Right lobe of liver (tissue), 6 donors: Measurements from ENCODE around the gene FBXO39. TPM values are rescaled to one million over a fixed set of nuclear protein-coding genes. Genes with fewer than 3 reads are reported as not detected.
"Not testable (repeated sequence)": the region's sequence is repeated elsewhere in the genome, so short reads cannot be mapped to it uniquely, and the experiment has no call there.

Experiments
- ATAC-seq, 4 donors: fragments of 200-7000 bp; cut with Tn5 transposase; one replicate each; pipeline ENCODE4 v1.9.1; 2020; ENCODE audit warnings: mild to moderate bottlenecking in 4 of 4, moderate library complexity in 4 of 4
- DNase-seq, 3 donors: peaks; one replicate each; pipeline ENCODE4 v3.0.0-alpha.2; 2020
- H3K27ac ChIP-seq, 3 donors: fragments of 200-600 bp; one replicate each; pipeline ENCODE4 v1.8.0; 2022
- H3K27me3 ChIP-seq, 2 donors: fragments of 200-600 bp; one replicate each; pipeline ENCODE4 v1.8.0; 2022
- H3K36me3 ChIP-seq, 4 donors: fragments of 200-600 bp; sonication (generic) in 1 of 4; one replicate each; pipeline versions ENCODE4 v1.5.1 to v1.8.0; 2017 to 2022; ENCODE audit warnings: control low read depth in 1 of 4
- H3K4me1 ChIP-seq, 4 donors: fragments of 200-600 bp; sonication (generic) in 1 of 4; one replicate each; pipeline versions ENCODE4 v1.5.1 to v1.8.0; 2017 to 2022; ENCODE audit warnings: control low read depth in 1 of 4
- H3K4me3 ChIP-seq, 3 donors: fragments of 200-600 bp; one replicate each; pipeline ENCODE4 v1.8.0; 2022
- H3K9me3 ChIP-seq, 4 donors: fragments of 200-600 bp; sonication (generic) in 1 of 4; one replicate each; pipeline versions ENCODE4 v1.5.1 to v1.8.0; 2017 to 2022; ENCODE audit warnings: control low read depth in 1 of 4
- CTCF ChIP-seq, 4 donors: fragments of 200-600 bp in 3 of 4; fragments of 450-650 bp in 1 of 4; IDR thresholded peaks; one replicate each; pipeline versions ENCODE4 v1.5.1 to v1.8.0; 2016 to 2022; ENCODE audit warnings: antibody characterized with exemption in 4 of 4, mild to moderate bottlenecking in 2 of 4
- POLR2A ChIP-seq: fragments of 450-650 bp; IDR thresholded peaks from one replicate; pipeline ENCODE4 v1.6.1; 2017; ENCODE audit warnings: antibody characterized with exemption, mild to moderate bottlenecking
- WGBS: methylation state at CpG from one replicate; pipeline ENCODE4 v1.1.6; 2018; ENCODE audit warnings: low coverage, low lambda C conversion rate; ENCODE audit not compliant: insufficient coverage; ENCODE audit errors: missing lambda C conversion rate; 5-methylcytosine and 5-hydroxymethylcytosine counted together
- intact Hi-C, 2 donors: fragments of 100-400 bp; cut with DNase I; formaldehyde crosslinking; loops; one replicate each; pipeline versions ENCODE4 v1.11.2 to v1.14.1; 2022
- total RNA-seq, 6 experiments: library from RNA; depleted of rRNA in 2 of 6; stranded (reverse); fragments of >200 nt in 2 of 6; fragmentation: NEBNext Ultra II Directional in 3 of 6; extraction: Animal tissue kit (Norgen Biotek cat#: 25700) in 3 of 6; gene quantifications; one replicate each; pipeline versions ENCODE4 v1.1.0 to v1.2.4, GENCODE V29; 2016 to 2023
- donor health status: DM: no; HTN: yes; CAD: no.
- donor health status: DM: no; HTN: no; CAD: no.
- donor health status: DM: no; HTN: no; CAD: no.
- donor health status: DM: no; HTN: yes; CAD: no.
- donor health status: DM: no; HTN: yes; CAD: no.

The FBXO39 gene
- total RNA-seq, 6 experiments from 2014 or later = 0.33 to 1.2 (median 0.49) TPM; not detected in 1

GRCh38 chr17:6812295-6812694, 36.3 kb downstream of the FBXO39 start:
- TF ChIP-seq CTCF (IDR thresholded peaks at IDR 0.05) (no peak), POLR2A (no peak)
- intact Hi-C loops = no loop called here
- 56% methylated on average over 7 of the region's 9 CpGs for WGBS
- no peaks in the 10 kb centered on the region for H3K9me3 ChIP-seq
- no peak for DNase-seq
- no peak overlapping the region for H3K4me3 ChIP-seq
- H3K4me1 ChIP-seq = no peaks in the 10 kb centered on the region
- no peaks in the 10 kb centered on the region for H3K27me3 ChIP-seq
- ATAC-seq = no peak
- H3K36me3 ChIP-seq = no peaks in the 10 kb centered on the region
- no peak overlapping the region for H3K27ac ChIP-seq

- DNase-seq = no peak
- 80% methylated on average over 5 of the region's 10 CpGs for WGBS
- TF ChIP-seq POLR2A (no peak), CTCF (IDR thresholded peaks at IDR 0.05) (no peak)
- Histone ChIP-seq H3K4me3 (no peak overlapping the region), H3K9me3 (no peaks in the 10 kb centered on the region), H3K27ac (no peak overlapping the region), H3K36me3 (no peaks in the 10 kb centered on the region), H3K27me3 (no peaks in the 10 kb centered on the region), H3K4me1 (no peaks in the 10 kb centered on the region)
- no peak for ATAC-seq
- intact Hi-C loops = no loop called here
Observed at GRCh38 chr17:6815775-6816174, 39.8 kb downstream of the FBXO39 start.

GRCh38 chr17:6816368-6816767, 40.4 kb downstream of the FBXO39 start:
- H3K27ac ChIP-seq, H3K4me1 ChIP-seq, H3K4me3 ChIP-seq, intact Hi-C loops, H3K27me3 ChIP-seq, H3K9me3 ChIP-seq, DNase-seq, ATAC-seq, H3K36me3 ChIP-seq: not testable (repeated sequence)
- WGBS = 65% methylated on average over 2 of the region's 3 CpGs

GRCh38 chr17:6818938-6819337, 42.9 kb downstream of the FBXO39 start:
- no peaks in the 10 kb centered on the region for H3K9me3 ChIP-seq
- no peaks in the 10 kb centered on the region for H3K27me3 ChIP-seq
- H3K4me3 ChIP-seq = no peak overlapping the region
- no peak overlapping the region for H3K27ac ChIP-seq
- H3K4me1 ChIP-seq = peaks cover 0 to 6% (median 0%) of the 10 kb centered on the region in 4 donors
- H3K36me3 ChIP-seq = no peaks in the 10 kb centered on the region
- intact Hi-C loops = no loop called here
- 78% methylated on average over 2 of the region's 3 CpGs for WGBS
- ATAC-seq (no peak), DNase-seq (no peak)
- TF ChIP-seq POLR2A (no peak), CTCF (IDR thresholded peaks at IDR 0.05) (no peak)

GRCh38 chr17:6823011-6823442, 47.0 kb downstream of the FBXO39 start:
- DNase-seq (no peak), ATAC-seq (peak; percentile 50 to 89 (median 74))
- no peak for TF ChIP-seq CTCF (IDR thresholded peaks at IDR 0.05)
- no peak for TF ChIP-seq POLR2A
- H3K9me3 ChIP-seq = no peaks in the 10 kb centered on the region
- no peak overlapping the region for H3K27ac ChIP-seq
- peaks cover 0 to 6% (median 0%) of the 10 kb centered on the region in 4 donors for H3K4me1 ChIP-seq
- H3K36me3 ChIP-seq = no peaks in the 10 kb centered on the region
- no peaks in the 10 kb centered on the region for H3K27me3 ChIP-seq
- no peak overlapping the region for H3K4me3 ChIP-seq
- intact Hi-C loops = no loop called here
